ENCODE measurements around the gene ASPHD2. TPM values are rescaled to one million over a fixed set of nuclear protein-coding genes. Genes with fewer than 3 reads are reported as not detected.
"Not testable (repeated sequence)": the region's sequence is repeated elsewhere in the genome, so short reads cannot be mapped to it uniquely, and the experiment has no call there.

ASPHD2 gene
- total RNA-seq, 2 experiments from 2014 or later = 14.5 to 15.1 TPM

GRCh38 chr22:26409719-26410335, 19.2 kb upstream of the ASPHD2 start:
- POLR2A ChIA-PET = no interaction called here
- CTCF ChIA-PET = no interaction called here

GRCh38 chr22:26410386-26410785, 18.7 kb upstream of the ASPHD2 start:
- ChIA-PET POLR2A (interaction anchor here (1.1 kb wide), 1 partner anchor 8 kb away, joined by 3 read pairs; no protein-coding TSS in a partner anchor), CTCF (no interaction called here)

GRCh38 chr22:26414347-26414746, 14.7 kb upstream of the ASPHD2 start:
- CTCF ChIA-PET = no interaction called here
- POLR2A ChIA-PET = no interaction called here

- ChIA-PET POLR2A (no interaction called here), CTCF (no interaction called here)
Measured at GRCh38 chr22:26416256-26416655, 12.8 kb upstream of the ASPHD2 start.

- POLR2A ChIA-PET = no interaction called here
Measured at GRCh38 chr22:26416670-26417276, 12.3 kb upstream of the ASPHD2 start.

GRCh38 chr22:26417406-26417805, 11.7 kb upstream of the ASPHD2 start:
- ChIA-PET POLR2A (no interaction called here), CTCF (no interaction called here)

More at GRCh38 chr22:26416670-26417276, 12.3 kb upstream of the ASPHD2 start:
- CTCF ChIA-PET = no interaction called here

GRCh38 chr22:26418620-26419019, 10.4 kb upstream of the ASPHD2 start:
- ChIA-PET POLR2A (no interaction called here), CTCF (no interaction called here)

- POLR2A ChIA-PET = no interaction called here
- CTCF ChIA-PET = no interaction called here
Measured at GRCh38 chr22:26426924-26427323, 2.1 kb upstream of the ASPHD2 start.

GRCh38 chr22:26429458-26430286, 612 bp downstream of the ASPHD2 start:
- POLR2A ChIA-PET = interaction anchor here (0.6 to 2.7 kb wide), 3 partner anchors 53 to 1901 kb away, joined by 3 to 18 read pairs (median 8); partner anchors contain the start of genes HPS4 and SRRD

GRCh38 chr22:26430600-26430999, 1.5 kb downstream of the ASPHD2 start:
- ChIA-PET CTCF (interaction anchor here (0.8 to 3.0 kb wide), 3 partner anchors 29 to 60 kb away, joined by 3 to 12 read pairs (median 4); partner anchors contain the start of genes HPS4 and SRRD), POLR2A (interaction anchor here (0.7 to 2.7 kb wide), 3 partner anchors 36 to 263 kb away, joined by 3 to 18 read pairs (median 4); partner anchors contain the start of genes HPS4 and SRRD)

More at GRCh38 chr22:26429458-26430286, 612 bp downstream of the ASPHD2 start:
- CTCF ChIA-PET = interaction anchor here (0.8 to 3.0 kb wide), 3 partner anchors 30 to 59 kb away, joined by 3 to 12 read pairs (median 4); partner anchors contain the start of genes HPS4 and SRRD

- ChIA-PET CTCF (interaction anchor here (3.0 kb wide), 1 partner anchor 51 kb away, joined by 12 read pairs; the partner anchor contains the start of genes HPS4 and SRRD), POLR2A (interaction anchor here (0.7 to 2.7 kb wide), 4 partner anchors 36 to 264 kb away, joined by 3 to 18 read pairs (median 4); partner anchors contain the start of genes HPS4 and SRRD)
Measured at GRCh38 chr22:26431261-26431995, 2.4 kb downstream of the ASPHD2 start.

GRCh38 chr22:26432619-26433311, 3.7 kb downstream of the ASPHD2 start:
- CTCF ChIA-PET = interaction anchor here (0.6 kb wide), 1 partner anchor 68 kb away, joined by 3 read pairs; no protein-coding TSS in a partner anchor
- POLR2A ChIA-PET = no interaction called here

GRCh38 chr22:26433805-26434204, 4.7 kb downstream of the ASPHD2 start:
- ChIA-PET CTCF (no interaction called here), POLR2A (no interaction called here)

- POLR2A ChIA-PET = no interaction called here
- CTCF ChIA-PET = no interaction called here
Measured at GRCh38 chr22:26435327-26436093, 6.5 kb downstream of the ASPHD2 start.

GRCh38 chr22:26436903-26437515, 7.9 kb downstream of the ASPHD2 start:
- POLR2A ChIA-PET = no interaction called here

GRCh38 chr22:26437694-26438392, 8.8 kb downstream of the ASPHD2 start:
- POLR2A ChIA-PET = no interaction called here
- CTCF ChIA-PET = interaction anchor here (1.6 kb wide), 2 partner anchors 11 to 23 kb away, joined by 4 to 6 read pairs; no protein-coding TSS in a partner anchor

More at GRCh38 chr22:26436903-26437515, 7.9 kb downstream of the ASPHD2 start:
- CTCF ChIA-PET = interaction anchor here (1.6 kb wide), 2 partner anchors 12 to 24 kb away, joined by 4 to 6 read pairs; no protein-coding TSS in a partner anchor

- CTCF ChIA-PET = not testable (repeated sequence)
Measured at GRCh38 chr22:26438776-26439175, 9.7 kb downstream of the ASPHD2 start.

More at GRCh38 chr22:26438776-26439175, 9.7 kb downstream of the ASPHD2 start:
- POLR2A ChIA-PET = not testable (repeated sequence)
